GM18498 (cell line): ENCODE results near the gene PIK3CD.

Experiments
- ATAC-seq: cut with Tn5 transposase; IDR thresholded peaks from one replicate; pipeline ENCODE4 v1.9.1; 2021; ENCODE audit warnings: mild to moderate bottlenecking, moderate library complexity; ENCODE audit not compliant: unreplicated experiment

The PIK3CD gene

DNA sequence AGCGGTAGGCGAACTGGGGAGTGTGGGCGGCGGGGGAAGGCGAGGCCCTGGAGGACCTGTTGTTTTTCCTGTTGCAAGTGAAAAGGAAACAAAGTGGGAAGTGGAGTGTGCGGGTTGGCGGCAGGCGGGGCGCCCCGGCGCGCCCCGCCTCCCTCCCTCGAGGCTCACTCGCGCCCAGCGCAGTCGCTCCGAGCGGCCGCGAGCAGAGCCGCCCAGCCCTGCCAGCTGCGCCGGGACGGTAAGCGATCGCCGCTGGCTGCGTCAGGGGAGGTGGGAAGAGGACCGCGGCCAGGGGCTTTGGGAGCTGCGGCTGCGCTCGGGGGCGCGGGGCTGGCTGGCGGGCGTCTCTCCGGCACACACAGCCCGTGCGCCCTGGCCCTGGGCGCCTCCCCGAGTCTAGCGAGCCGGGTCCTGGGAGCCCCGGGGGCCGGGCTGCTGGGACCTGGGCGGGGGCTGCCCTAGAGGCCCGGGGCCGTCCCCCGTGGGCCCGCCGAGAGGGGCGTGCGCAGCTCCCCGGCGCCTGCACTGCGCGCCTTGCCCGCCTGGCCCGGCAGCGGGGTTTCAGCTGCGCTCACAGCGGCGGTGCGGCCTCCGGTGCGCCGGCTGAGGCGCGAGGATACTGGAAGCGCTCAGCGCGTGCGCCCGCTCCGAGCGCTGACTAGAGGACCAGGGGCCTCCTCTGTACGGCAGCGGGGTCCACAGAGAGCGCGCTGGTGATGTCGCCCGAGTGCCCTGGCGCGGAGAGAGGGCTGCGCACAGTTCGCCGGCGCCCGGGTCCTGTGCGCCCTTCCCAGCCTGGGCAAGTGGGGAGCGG lies at the start of gene PIK3CD:
Gene PIK3CD (plus strand): TSS at position 167 of the 814 bp plus-strand sequence. CDS start 58,725 bp downstream, outside the sequence.
- ATAC-seq = no peak

DNA sequence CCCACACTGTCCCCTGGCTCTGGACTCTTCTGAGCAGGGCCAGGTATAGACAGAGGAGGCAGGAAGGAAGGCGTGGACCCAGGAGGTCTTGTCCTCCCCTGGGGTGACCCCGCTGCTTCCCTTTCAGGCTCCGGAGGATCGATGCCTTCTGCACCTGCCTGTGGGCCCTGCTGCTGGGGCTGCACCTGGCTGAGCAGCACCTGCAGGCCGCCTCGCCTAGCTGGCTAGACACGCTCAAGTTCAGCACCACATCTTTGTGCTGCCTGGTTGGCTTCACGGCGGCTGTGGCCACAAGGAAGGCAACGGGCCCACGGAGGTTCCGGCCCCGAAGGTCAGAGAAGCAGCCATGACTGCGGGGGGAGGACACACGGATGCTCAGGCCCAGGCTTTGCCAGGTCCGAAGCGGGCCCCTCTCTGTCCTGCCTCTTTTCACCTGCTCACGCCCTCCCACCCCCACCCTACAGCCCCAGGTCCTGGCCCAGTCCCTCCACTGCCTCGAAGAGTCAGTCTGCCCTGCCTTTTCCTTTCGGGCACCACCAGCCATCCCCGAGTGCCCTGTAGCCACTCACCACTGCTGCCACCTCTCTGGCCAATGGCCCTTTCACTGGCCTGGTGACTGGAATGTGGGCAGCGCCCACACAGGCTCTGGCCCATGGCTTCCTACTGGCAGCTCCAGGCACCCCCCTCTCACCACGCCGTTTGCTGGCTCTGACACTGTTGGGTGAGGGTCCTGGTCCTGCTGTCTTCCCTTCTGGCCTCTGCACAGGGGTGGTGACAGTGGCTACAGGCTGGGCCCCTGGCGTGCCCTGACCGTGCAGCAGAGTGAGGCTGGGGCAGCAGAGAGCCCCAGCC lies 49.4 kb upstream of the PIK3CD start:
- ATAC-seq = no peak

DNA sequence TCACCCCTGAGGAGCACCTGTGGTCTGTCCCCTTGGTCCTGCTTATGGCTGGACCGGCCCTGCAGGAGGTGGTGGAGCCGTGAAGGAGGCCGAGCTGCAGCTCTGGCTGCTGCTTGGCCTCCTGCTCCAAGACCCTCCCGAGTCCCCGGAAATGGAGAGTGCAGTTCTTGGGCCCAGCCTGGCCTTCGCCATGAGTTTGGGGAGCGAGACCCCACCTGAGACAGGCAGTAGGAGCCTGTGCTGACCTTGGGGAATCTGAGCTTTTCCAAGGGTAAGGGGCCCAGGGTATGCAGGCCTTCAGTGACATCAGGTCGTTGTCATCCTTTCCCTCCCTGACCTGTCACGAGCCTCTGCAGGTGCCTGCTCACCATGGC lies 48.8 kb upstream of the PIK3CD start:
- no peak for ATAC-seq

DNA sequence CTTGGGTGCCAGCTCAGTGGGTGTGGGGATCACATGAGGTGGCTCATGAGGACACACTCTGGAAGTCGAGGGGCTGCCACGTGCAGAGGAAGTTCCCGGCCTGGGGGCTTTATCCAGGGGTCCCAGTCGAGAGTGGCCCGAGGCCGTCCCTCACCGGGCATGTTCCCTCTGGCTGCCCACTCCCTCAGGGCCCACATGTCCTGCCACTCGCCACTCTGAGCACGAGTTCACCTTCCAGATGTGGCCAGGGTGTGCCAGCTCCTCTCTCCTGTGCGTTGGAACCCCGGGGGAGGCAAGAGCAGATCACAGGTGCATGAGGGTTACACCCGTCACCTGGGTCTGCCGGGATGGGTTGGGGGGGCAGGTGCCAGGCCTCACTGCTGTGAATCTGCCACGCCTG lies 48.2 kb upstream of the PIK3CD start:
- ATAC-seq = no peak

DNA sequence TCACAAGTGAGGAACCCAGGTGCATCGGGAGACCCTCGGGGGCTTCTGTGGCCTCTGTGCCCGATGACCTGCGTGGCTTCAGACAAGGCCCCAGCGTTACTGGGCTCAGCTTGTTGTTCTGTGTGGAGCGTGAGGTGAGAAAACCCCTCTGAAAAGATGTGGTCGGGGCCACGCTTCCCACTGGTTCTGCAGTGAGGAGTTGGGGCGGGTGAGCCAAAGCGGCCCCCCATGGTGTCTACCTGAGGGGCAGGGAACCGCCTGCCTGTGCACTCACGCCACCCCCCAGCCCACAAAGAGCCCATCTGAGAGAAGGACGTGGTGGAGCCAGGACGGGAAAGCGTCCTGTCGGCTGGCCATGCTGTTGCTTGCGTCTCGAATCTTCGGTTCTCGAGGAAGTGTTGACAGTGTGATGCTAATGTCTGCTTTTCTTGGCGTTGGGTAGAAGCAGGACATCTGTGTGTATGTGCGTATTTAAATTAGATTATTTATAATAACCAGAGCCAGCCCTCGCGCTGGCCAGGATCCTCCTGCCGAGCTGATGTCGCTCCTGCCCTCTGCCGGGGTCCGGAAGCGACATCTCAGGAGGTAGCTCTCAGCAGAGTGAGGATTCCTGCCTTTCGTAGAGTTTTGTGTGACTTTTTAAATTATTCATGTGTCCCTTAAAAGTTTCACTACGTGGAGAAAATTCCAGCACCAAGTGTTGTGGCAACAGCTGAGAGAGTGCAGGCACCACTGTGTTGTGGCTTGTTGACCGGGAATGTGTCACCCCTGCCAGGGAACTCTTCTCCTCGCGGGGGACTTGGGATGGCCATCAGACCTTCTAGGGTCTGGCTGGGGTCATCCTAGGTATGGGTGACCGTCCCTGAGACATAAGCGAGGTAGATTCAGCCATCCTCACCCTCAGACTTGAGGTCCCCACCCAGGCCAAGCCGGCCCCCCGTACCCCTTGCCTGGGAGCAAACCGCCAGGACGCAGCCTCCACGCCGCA lies 47.5 kb upstream of the PIK3CD start:
- no peak for ATAC-seq

DNA sequence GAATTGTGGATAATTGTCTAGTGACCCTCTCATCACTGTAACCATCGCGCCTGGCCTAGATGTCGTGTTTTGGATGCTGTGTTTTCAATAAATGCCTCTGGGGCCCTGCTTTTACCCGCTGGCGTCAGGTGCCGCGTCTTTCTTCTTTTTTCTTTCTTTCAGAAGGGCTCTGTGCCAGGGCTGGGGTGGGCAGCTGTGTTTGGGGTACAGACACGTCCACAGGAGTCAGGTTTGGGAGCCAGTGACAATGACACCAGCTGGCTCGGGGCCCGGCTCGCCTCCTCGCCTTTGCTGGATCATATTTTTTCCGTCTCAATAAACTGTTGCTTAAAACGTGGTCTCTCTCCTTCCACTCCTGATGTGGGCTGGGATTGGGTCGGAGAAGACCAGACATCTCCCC lies 46.7 kb upstream of the PIK3CD start:
- no peak for ATAC-seq

DNA sequence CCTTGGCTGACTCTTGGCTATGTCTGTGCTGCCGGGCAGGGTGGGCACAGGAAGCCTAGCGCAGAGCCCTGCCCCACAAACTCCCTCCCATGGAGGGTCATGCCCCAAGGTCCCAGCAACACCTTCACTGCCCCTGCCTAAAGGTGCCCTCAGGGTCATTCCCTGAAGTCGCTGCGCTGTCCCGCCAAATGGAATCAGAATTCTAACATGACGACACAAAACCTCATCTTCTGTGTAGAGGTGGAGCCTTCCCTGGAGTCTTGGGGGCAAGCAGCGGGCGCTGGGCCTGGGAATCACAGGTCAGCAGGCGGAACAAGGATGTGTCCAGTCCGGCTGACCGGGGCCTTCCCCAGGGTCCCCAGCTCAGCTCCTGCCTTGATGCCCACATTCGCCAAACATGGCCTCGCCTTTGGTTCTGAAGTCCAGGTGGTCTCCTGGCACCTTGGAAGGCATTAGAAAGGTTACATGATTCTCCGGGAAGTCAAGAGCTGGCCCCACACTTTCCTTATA lies 45.5 kb upstream of the PIK3CD start:
- ATAC-seq = no peak

DNA sequence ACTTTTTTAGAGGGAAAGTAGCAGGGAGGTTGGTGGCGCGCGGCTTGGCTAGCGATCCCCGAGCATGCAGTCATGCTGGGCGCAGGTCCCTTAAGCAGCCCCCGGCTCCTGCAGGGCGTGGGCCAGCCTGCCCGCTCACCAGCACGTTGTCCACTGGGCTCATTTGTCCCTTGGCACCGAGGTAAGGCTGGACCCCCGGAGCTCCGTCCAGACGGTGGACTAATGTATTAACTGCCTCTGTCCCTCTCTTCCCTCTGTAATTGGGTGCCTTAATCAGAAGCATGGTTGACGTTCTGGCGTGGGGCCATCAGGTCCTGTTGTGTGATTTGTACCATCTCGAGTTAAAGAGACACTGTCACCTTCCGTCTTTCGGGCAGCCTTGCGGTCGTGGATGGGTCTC lies 45.1 kb upstream of the PIK3CD start:
- no peak for ATAC-seq

DNA sequence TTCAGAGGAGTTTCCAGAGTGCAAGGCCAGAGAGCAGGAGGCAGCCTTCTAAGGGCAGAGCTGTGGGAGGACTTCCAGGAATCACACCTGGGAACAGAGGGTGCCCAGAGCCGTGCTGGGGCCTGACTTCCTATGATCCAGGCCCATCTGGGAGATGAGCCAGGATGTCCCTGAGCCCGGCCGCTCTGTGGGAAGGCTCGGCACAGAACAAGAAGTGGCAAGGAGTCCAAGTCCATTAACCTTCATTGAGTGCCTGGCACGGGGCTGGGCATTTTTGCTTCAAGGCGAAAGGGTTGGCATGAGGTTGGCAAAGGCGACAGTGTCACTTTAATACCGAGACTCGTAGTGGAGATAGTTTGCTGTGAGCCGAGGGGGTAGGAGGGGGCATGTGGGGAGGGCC lies 44.6 kb upstream of the PIK3CD start:
- no peak for ATAC-seq

DNA sequence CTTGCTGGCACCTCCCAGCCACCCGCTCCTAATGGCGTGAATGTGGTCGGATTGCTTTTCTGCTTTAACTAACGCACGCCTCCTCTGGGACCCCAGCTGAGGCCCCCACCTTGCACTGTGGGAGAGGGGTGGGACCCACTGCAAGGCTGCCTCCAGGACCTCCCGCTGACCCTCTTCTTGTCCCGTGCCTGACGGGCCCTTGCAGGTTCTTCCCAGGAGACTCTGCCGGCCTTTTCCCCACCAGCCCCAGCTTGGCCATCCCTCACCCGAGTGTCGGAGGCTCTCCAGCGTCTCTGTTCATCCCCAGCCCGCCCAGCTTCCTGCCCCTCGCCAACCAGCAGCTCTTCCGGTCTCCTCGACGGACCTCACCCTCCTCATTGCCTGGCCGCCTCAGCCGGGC lies 44.2 kb upstream of the PIK3CD start:
- ATAC-seq = no peak

DNA sequence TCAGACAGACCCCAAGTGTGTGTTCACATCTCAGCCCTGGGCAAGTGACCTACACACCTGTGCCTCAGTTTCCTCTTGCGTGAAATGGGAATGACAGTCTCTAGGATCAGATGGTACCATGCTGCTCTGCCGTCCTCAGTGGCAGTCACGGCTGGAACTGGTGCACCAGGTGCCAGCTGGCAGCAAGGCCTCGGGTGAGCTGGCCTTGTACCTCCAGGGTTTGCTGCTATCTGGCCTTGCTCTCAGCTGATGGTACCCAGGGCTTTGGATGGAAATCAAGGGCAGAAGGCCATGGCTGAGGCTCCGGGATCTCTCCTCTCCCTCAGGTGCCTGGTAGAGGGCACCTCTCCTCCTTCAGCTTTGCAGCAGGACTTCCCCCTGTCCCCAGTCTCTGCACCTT lies 41.5 kb upstream of the PIK3CD start:
- ATAC-seq = no peak

DNA sequence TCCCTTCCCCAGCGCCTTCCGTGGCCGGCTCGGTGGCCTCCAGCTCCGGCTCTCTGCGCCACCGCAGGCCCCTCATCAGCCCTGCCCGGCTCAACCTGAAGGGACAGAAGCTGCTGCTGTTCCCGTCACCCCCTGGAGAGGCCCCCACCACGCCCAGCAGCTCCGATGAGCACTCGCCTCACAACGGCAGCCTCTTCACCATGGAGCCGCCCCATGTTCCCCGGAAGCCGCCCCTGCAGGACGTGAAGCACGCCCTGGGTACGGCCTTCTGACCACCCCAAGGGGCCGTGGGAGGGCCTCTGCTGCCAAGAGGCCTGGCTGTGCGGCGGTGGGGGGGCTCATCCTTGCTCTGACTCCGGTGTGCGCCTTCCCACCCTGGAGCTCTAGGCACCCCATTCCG lies 41.0 kb upstream of the PIK3CD start:
- ATAC-seq = no peak

DNA sequence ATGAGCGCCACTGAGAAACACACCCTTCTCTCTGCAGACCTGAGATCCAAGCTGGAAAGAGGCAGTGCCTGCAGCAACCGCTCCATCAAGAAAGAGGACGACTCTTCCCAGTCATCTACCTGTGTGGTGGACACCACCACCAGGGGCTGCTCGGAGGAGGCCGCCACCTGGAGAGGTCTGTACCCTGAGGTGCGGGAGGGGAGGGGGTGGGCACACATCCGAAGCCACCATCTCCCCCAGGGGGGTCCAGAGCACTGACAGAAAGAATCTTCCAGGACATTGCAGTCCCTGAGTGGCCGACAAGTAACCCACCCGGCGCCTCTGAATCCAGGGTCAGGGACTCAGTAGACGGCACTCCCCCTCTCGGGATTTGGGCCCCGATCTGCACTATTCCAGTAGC lies 39.8 kb upstream of the PIK3CD start:
- no peak for ATAC-seq

DNA sequence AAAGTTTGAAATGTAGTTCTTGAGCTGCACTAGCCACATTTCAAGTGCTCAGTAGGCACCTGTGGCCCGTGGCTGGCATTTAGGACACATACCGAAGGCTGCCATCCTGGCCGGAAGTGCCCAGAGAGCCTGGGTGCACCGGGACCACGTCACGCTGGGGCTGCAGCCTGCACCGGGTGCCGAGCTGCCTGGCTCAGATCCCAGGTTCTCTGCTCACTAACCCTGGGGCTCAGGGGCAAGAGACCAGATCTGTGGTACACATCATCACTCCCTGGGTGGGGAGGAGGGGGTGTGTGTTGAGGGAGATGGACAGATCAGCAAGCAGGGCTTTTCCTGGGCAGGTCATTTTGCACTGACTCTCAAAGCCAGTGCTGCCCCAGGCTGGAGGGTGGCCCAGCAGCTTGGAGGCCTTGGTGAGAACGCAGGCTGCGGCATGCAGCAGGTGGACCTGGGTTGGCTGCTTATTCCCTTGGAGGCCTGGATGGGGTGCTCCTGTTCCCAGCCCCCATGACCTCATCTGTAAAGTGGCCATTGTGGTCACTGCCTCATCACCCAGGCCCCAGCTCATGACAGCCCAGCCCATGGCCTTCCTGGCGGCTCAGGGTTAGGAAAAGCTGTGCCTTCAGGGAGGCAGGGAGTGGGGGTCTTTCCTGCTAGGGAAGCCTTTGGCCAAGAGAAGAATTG lies 39.2 kb upstream of the PIK3CD start:
- no peak for ATAC-seq

DNA sequence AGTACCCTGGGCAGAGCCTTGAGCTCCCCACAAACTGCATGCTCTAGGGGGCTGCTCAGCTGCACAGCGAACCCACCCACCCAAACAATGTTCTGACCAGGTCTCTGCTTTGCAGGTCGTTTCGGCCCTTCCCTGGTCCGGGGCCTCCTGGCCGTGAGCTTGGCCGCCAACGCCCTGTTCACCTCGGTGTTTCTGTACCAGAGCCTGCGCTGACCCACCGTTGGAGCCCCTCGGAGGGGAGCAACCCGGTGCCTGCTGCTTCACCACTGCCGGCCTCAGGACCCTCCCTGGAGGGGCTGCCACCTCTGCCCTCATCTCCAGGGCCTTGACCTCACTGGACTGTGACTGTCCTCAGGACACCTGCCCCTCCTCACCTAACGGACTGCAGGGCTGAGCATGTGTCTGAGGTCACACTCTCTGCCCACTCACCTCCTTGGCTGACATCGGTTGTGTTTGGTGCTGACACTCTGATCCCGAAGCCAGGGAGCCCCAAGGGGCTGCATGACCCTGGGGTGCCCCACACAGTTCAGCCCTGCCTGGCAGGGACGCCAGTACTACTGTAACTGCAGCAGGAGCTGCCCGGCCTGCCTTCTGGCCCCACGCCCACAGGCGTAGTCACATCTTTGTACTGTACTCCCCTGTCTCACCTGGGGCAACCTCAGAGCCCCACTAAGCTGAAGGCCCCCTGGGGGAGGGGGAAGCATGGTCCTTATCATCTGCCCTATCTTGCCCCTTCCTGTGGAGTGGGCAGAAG lies 38.5 kb upstream of the PIK3CD start:
- ATAC-seq = no peak

DNA sequence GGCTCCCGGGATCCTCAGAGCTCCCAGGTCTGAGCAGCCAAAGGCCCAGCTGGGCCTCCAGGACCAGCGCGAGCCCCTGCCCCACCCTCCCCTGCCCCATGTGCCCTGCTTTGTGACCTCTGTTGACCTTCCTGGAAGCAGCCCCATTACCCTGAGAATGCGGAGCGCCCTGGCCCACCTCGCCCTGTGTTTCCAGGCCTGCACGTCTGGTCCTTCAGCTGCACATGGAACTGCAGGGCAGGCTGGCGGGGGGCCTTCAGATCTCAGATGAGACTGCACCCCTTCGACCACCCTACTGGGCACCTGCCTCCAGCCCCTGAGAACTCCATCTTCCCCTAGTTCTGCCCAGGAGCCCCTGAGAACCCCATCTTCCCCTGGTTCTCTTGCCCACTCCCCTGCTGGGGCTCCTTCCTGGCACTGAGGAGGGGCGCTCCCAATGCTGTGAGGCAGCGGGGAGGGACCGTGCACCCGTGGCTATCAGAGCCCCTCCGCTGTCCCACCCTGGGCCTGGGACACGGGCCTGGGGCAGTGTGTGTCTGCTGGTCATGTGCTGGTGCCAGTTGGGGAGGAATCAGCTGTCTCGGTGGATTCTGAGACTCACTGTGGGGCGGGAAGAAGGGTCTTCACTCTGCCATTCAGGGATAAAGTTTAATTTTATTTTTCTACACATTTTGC lies 37.8 kb upstream of the PIK3CD start:
- no peak for ATAC-seq

DNA sequence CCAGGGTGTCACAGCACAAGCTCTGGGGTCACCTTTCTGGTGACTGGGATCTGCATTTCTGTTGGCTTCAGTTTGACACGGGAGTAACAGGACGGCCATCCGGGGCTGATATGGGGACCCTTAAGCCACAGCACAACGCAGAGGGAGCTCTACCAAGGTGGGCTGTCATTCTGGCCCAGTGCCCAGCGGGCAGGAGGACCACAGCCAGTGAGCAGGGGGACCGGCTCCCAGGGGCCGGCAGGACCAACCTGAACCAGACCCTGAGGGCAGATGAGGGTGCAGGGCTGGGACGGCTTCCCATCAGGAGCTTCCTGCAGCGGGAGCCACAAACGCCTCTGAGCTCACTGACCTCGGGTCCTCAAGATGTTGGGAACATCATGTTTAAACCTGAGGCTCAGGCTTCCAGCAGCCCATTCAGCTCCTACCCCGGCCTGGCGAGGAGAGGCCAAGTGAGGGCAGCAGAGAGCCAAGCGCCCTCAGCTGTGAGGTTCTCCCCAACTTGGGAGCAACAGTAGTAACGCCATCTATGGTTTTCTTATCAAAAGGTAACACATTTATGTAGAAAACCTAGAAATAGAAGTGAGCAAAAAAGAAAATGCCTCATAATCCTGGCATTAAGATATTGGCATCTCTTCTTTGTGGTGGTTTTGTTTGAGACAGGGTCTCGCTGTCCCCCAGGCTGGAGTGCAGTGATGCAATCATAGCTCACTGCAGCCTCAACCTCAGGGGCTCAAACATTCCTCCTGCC lies 36.0 kb upstream of the PIK3CD start:
- no peak for ATAC-seq
